ENCODE results near the gene CST9. TPM values are rescaled to one million over a fixed set of nuclear protein-coding genes. Genes with fewer than 3 reads are reported as not detected.

Gene CST9
- total and polyA plus RNA-seq, 2 of the 8 experiments (the other 6 are each of a cell fraction or from before 2014, with no cell fraction given) = 0.05 to 0.19 TPM

- no peaks in the 10 kb centered on the region for H3K79me2 ChIP-seq (ENCODE audit: control insufficient read depth in 1 of 2, insufficient read depth in 2 of 2, low read length in 2 of 2)
- no peaks in the 10 kb centered on the region for H3K27me3 ChIP-seq (replicated peaks in 1 of 4; ENCODE audit: control insufficient read depth in 3 of 4, extremely low read depth in 1 of 4, insufficient read depth in 3 of 4, low read length in 3 of 4)
- H3K4me1 ChIP-seq (replicated peaks in 1 of 4; ENCODE audit: control insufficient read depth in 3 of 4, insufficient read depth in 4 of 4, low read length in 3 of 4) = no peaks in the 10 kb centered on the region; a peak in 1 of 7 replicates
- H2BK20ac ChIP-seq (ENCODE audit: low read length) = no peak overlapping the region; the same call in 1 of the 2 replicates
- H2BK15ac ChIP-seq (ENCODE audit: low read length) = no peak overlapping the region
- H3K79me1 ChIP-seq (ENCODE audit: low read depth, low read length) = no peaks in the 10 kb centered on the region
- H2BK5ac ChIP-seq (ENCODE audit: low read depth, low read length) = no peak overlapping the region
- FAIRE-seq (no peak), DNase-seq (ENCODE audit: low read depth in 1 of 2, low spot score in 2 of 2) (no peak)
- no peak overlapping the region for H3K14ac ChIP-seq (ENCODE audit: insufficient read length)
- ChIA-PET POLR2A (ENCODE audit: partially characterized antibody) (no interaction called here), CTCF (ENCODE audit: partially characterized antibody) (interaction anchor here (0.7 to 5.4 kb wide), 8 partner anchors 8 to 122 kb away, joined by 3 to 32 read pairs (median 6); no protein-coding TSS in a partner anchor)
- H3K23ac ChIP-seq (ENCODE audit: insufficient read length) = no peak overlapping the region
- no peak overlapping the region for H4K91ac ChIP-seq (replicated peaks; ENCODE audit: insufficient read length, low read length)
- H4K8ac ChIP-seq (ENCODE audit: extremely low read depth, insufficient read depth, low read length) = no peak overlapping the region
- no peak overlapping the region for H2BK12ac ChIP-seq (ENCODE audit: low read depth, low read length)
- no peaks in the 10 kb centered on the region for H4K20me1 ChIP-seq (replicated peaks in 1 of 2; ENCODE audit: control insufficient read depth in 1 of 2, insufficient read depth in 2 of 2, low read length in 2 of 2)
- H4K5ac ChIP-seq (ENCODE audit: insufficient read length, low read depth, low read length) = no peak overlapping the region
- H3K9ac ChIP-seq (replicated peaks in 1 of 4; ENCODE audit: extremely low read depth in 1 of 4, low read depth in 3 of 4, low read length in 3 of 4) = no peak overlapping the region
- no peak overlapping the region for H2AK5ac ChIP-seq (ENCODE audit: low read depth, low read length)
- peaks cover 11 to 17% of the 10 kb centered on the region in 2 experiments for H3K9me3 ChIP-seq (ENCODE audit: insufficient read depth in 2 of 2, low read depth in 1 of 2, low read length in 1 of 2)
- H3K4me2 ChIP-seq (ENCODE audit: insufficient read depth in 1 of 2, low read depth in 2 of 2, low read length in 2 of 2) = no peak overlapping the region
- H3K56ac ChIP-seq (replicated peaks; ENCODE audit: insufficient read length, low read depth, low read length) = no peak overlapping the region
- H3K18ac ChIP-seq (ENCODE audit: extremely low read depth, low read length) = no peak overlapping the region
- no peak overlapping the region for H3K4ac ChIP-seq (replicated peaks; ENCODE audit: insufficient read length, low read depth, low read length)
- H3K23me2 ChIP-seq (ENCODE audit: low read depth, low read length) = no peaks in the 10 kb centered on the region
- TF ChIP-seq SP2 (IDR thresholded peaks at IDR 0.05; ENCODE audit: low read length) = no peak
- no peaks in the 10 kb centered on the region; a peak in 1 of 8 replicates for H3K36me3 ChIP-seq (ENCODE audit: control insufficient read depth in 2 of 4, insufficient read depth in 4 of 4, low read length in 3 of 4)
- H2AFZ ChIP-seq (ENCODE audit: low read length) = no peak overlapping the region
- H3K4me3 ChIP-seq (ENCODE audit: extremely low read depth in 1 of 4, insufficient read depth in 2 of 4, low read depth in 3 of 4, low read length in 4 of 4) = no peak overlapping the region
- H3K27ac ChIP-seq (ENCODE audit: low read depth, low read length) = no peak overlapping the region
- 96% methylated on average over 3 of the region's 3 CpGs; no CpG with 5 or more reads in 1 of the 2 experiments for WGBS, 2 experiments (ENCODE audit: extremely low coverage in 1 of 2, insufficient coverage in 1 of 2, insufficient read length in 1 of 2, insufficient replicate concordance in 2 of 2, low coverage in 1 of 2, low lambda C conversion rate in 2 of 2, missing lambda C conversion rate in 1 of 2)
- H2BK120ac ChIP-seq (replicated peaks; ENCODE audit: low read depth, low read length) = no peak overlapping the region
Measured at GRCh38 chr20:23564927-23565326, 40.8 kb downstream of the CST9 start.
